Measurements from ENCODE around the gene GNS. TPM values are rescaled to one million over a fixed set of nuclear protein-coding genes. Genes with fewer than 3 reads are reported as not detected.

Gene GNS
- total and polyA plus RNA-seq, 2 of the 4 experiments (the other 2 are of a cell fraction) = 60.4 to 80.7 TPM

DNA sequence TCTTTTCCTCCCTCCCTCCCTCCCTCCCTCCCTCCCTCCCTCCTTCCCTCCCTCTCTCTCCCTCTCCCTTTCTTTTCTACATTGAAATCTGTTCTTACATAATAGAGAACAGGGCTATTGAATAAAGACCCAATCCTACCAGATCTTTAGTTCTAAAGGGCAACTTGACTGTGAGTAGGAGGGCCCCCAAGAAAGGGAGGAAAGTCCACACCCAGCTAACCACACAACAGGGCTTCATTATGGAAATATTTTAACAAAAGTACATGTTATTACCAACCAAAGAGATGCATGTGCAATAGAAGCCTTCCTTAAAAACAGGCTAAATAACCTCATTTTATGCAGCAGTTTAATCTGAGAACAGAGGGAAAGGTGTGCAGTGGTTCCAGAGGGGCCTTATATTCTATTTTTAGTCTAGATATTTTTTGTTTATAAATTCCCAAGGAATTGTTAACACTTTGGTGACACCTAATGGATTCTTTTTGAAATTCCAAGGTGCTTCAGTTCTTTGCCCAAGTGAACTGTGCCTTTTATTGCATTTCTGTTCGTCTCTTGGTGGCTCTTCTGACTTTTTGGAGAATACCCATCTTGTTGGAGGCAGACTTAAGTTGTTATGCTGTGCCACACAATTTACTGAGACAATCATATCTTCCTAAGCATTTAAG lies 63.0 kb downstream of the GNS start:
- Histone ChIP-seq H2AK9ac (replicated peaks; ENCODE audit: low read depth, low read length, poor library complexity) (no peak overlapping the region), H3K9me3 (ENCODE audit: control insufficient read depth, insufficient read depth, low read length) (no peaks in the 10 kb centered on the region), H3K56ac (ENCODE audit: extremely low read depth, insufficient read depth, low read length) (no peak overlapping the region), H2BK120ac (ENCODE audit: low read depth, low read length) (no peak overlapping the region), H2AK5ac (ENCODE audit: low read depth, low read length) (no peak overlapping the region), H4K8ac (ENCODE audit: low read depth in 2 of 2, low read length in 2 of 2) (no peak overlapping the region), H3K4me2 (ENCODE audit: low read depth, low read length) (no peak overlapping the region), H3K9me1 (ENCODE audit: insufficient read depth, low read length) (peaks cover 6% of the 10 kb centered on the region; the same call in 1 of the 2 replicates), H3K23ac (ENCODE audit: low read depth, low read length) (no peak overlapping the region), H3K4ac (ENCODE audit: low read depth, low read length) (no peak overlapping the region), H3K14ac (replicated peaks; ENCODE audit: low read depth, low read length) (no peak overlapping the region), H3K36me3 (ENCODE audit: control insufficient read depth, insufficient read depth, low read length) (peaks cover 13% of the 10 kb centered on the region), H3K9ac (ENCODE audit: low read depth, low read length) (no peak overlapping the region), H3K79me1 (ENCODE audit: low read depth in 1 of 2, low read length in 2 of 2) (peaks cover 7 to 40% of the 10 kb centered on the region in 2 experiments), H4K5ac (ENCODE audit: low read depth, low read length) (no peak overlapping the region), H4K91ac (ENCODE audit: insufficient read depth, low read depth, low read length) (no peak overlapping the region), H2BK20ac (ENCODE audit: low read depth, low read length) (no peak overlapping the region), H4K20me1 (ENCODE audit: insufficient read depth, low read length) (peaks cover 10% of the 10 kb centered on the region), H3K4me1 (ENCODE audit: control insufficient read depth, insufficient read depth, low read length) (peaks cover 3% of the 10 kb centered on the region), H3K27ac (ENCODE audit: insufficient read depth, low read length) (no peak overlapping the region), H3K27me3 (ENCODE audit: control insufficient read depth, insufficient read depth, low read length) (no peaks in the 10 kb centered on the region), H3K18ac (ENCODE audit: low read depth, low read length) (no peak overlapping the region), H3K4me3 (ENCODE audit: insufficient read depth, low read depth, low read length) (no peak overlapping the region), H2AFZ (replicated peaks; ENCODE audit: low read length, poor library complexity) (no peak overlapping the region), H2BK15ac (ENCODE audit: low read depth, low read length) (no peak overlapping the region), H2BK5ac (ENCODE audit: low read depth, low read length, poor library complexity, severe bottlenecking) (no peak overlapping the region)
- in situ Hi-C loops (cut with MboI; ENCODE audit: low sequenced_read_pairs) (no loop called here), intact Hi-C loops (cut with micrococcal nuclease) (no loop called here), dilution Hi-C loops (cut with HindIII; ENCODE audit: low sequenced_read_pairs, unreplicated experiment) (no loop called here)
- ChIA-PET POLR2A (ENCODE audit: unreplicated experiment) (no interaction called here), CTCF (interaction anchor here (0.7 to 4.4 kb wide), 5 partner anchors 7 to 151 kb away, joined by 3 to 27 read pairs (median 4); no protein-coding TSS in a partner anchor)
- DNase-seq = peak; percentile 43
- TF ChIP-seq RAD21 (IDR thresholded peaks at IDR 0.05; ENCODE audit: low read length) (peak; percentile 63), CTCF (conservative IDR thresholded peaks at IDR 0.05; ENCODE audit: low read depth, low read length) (peak; percentile 54), SMC3 (IDR thresholded peaks at IDR 0.05; ENCODE audit: low read depth, low read length) (peak; percentile 70), NFE2L2 (IDR thresholded peaks at IDR 0.05; ENCODE audit: low read depth, low read length) (no peak)
- BruUV-seq (replicated peaks) = no TSS peak
- WGBS, 2 experiments (ENCODE audit: extremely low coverage in 2 of 2, insufficient read length in 1 of 2) = no CpG with 5 or more reads among the region's 1 CpG
- peak; percentile 15; the same call in 1 of the 2 replicates for ATAC-seq (ENCODE audit: low read depth)

Data from IMR-90 (cell line).